Fibroblast of pulmonary artery (primary cell): ENCODE results near the gene RASAL1.

ENCODE experiments used
- DNase-seq: peaks from one replicate; pipeline ENCODE4 v3.0.0-alpha.2; 2010; ENCODE audit warnings: low read depth
- H3K4me3 ChIP-seq: replicated peaks from 2 replicates; pipeline ENCODE4 v1.5.1; 2011; ENCODE audit warnings: low read depth, mild to moderate bottlenecking, control low read depth, low read length, moderate library complexity
- TF ChIP-seq, protein P1 (sequence below): IDR thresholded peaks from 2 replicates; pipeline ENCODE4 v1.5.1; 2011; ENCODE audit warnings: mild to moderate bottlenecking, control low read depth, low read length, inconsistent platforms; ENCODE audit errors: missing control alignments

The RASAL1 gene

DNA sequence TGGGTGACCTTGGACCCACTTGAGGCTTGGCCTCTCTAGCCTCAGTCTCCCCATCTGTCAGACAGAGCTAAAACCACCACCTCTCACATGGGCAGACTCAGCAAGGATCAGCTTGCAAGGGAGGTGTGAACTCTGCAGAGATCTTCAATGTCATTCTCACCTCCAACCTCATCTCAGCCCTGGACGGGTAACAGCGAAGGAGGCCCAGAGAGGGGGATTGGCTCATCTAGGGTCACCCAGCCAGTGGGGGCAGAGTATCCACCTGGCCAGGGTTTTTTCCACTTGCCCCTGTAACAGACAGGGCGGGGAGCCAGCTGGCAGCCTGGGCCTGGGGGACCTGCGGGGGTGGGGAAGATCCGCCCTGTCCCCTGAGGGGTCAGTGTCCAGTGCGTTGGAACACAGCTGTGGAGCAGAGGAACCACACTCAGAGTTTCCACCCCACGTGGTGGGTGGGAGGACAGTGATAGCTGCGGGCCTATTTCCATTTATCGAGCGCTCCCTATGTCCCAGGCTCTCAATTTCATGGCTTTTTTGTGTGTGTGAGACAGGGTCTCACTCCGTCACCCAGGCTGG is 51.6 kb downstream of the RASAL1 start:
- H3K4me3 ChIP-seq = no peak overlapping the region
- TF ChIP-seq, protein P1, sequence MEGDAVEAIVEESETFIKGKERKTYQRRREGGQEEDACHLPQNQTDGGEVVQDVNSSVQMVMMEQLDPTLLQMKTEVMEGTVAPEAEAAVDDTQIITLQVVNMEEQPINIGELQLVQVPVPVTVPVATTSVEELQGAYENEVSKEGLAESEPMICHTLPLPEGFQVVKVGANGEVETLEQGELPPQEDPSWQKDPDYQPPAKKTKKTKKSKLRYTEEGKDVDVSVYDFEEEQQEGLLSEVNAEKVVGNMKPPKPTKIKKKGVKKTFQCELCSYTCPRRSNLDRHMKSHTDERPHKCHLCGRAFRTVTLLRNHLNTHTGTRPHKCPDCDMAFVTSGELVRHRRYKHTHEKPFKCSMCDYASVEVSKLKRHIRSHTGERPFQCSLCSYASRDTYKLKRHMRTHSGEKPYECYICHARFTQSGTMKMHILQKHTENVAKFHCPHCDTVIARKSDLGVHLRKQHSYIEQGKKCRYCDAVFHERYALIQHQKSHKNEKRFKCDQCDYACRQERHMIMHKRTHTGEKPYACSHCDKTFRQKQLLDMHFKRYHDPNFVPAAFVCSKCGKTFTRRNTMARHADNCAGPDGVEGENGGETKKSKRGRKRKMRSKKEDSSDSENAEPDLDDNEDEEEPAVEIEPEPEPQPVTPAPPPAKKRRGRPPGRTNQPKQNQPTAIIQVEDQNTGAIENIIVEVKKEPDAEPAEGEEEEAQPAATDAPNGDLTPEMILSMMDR = no peak
- no peak for DNase-seq

GRCh38 chr12:113082486-113083148 is 52.9 kb downstream of the RASAL1 start:
- no peak overlapping the region for H3K4me3 ChIP-seq
- no peak for DNase-seq
- TF ChIP-seq, protein P1 = no peak

DNA sequence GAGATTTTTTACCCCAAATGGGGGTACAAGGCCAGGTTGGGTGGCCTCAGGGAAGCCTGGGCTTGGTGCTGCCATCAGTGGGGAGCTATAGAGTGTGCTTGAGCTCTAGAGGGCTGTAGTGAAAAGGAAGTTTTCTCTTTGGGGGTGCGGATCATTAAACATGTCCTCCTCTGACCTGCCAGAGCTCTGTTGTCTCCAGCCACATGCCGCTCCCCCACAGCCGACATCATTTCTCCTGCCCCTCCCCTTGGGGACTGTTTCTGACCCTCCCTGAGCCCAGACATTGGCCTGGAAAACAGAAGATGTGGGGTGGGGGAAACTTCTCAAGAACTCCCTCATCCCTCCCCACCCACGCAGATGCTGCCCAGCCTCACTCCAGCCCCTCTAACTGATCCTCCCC is 53.7 kb downstream of the RASAL1 start:
- H3K4me3 ChIP-seq = no peak overlapping the region
- TF ChIP-seq, protein P1 = no peak
- no peak for DNase-seq

DNA sequence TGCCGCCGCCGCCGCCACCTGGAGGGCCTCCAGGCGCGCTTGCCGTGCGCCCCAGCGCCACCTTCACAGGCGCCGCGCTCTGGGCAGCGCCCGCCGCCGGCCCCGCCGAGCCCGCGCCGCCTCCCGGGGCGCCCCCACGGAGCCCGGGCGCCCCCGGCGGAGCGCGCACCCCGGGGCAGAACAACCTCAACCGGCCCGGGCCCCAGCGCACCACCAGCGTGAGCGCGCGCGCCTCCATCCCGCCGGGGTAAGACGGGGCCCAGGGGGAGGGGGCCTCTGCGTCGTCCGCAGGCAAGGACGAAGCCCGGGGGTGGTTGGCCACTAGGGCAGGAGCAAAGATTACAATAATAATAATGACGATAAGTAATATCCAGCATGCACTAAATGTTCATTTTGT is 57.7 kb downstream of the RASAL1 start:
- no peak overlapping the region for H3K4me3 ChIP-seq
- no peak for DNase-seq
- TF ChIP-seq, protein P1 = no peak

- TF ChIP-seq, protein P1 = no peak
Measured at GRCh38 chr12:113077057-113077858, 58.3 kb downstream of the RASAL1 start.

GRCh38 chr12:113075137-113075683 is 60.4 kb downstream of the RASAL1 start:
- TF ChIP-seq, protein P1 = no peak
- no peak overlapping the region for H3K4me3 ChIP-seq
- DNase-seq = no peak

More at GRCh38 chr12:113077057-113077858, 58.3 kb downstream of the RASAL1 start:
- H3K4me3 ChIP-seq = no peak overlapping the region
- no peak for DNase-seq
